Stimulated activated CD8-positive, alpha-beta memory T cell treated with anti-CD3 and anti-CD28 coated beads, Interleukin-4, amount 100 ng/mL, for 4 hours (primary cell): Measurements from ENCODE around the gene SVBP.

Experiments
- DNase-seq, 2 donors: peaks; one replicate each; pipeline ENCODE4 v3.0.0-alpha.2; 2020; ENCODE audit warnings: low read depth in 2 of 2, low spot score in 1 of 2

The SVBP gene

DNA sequence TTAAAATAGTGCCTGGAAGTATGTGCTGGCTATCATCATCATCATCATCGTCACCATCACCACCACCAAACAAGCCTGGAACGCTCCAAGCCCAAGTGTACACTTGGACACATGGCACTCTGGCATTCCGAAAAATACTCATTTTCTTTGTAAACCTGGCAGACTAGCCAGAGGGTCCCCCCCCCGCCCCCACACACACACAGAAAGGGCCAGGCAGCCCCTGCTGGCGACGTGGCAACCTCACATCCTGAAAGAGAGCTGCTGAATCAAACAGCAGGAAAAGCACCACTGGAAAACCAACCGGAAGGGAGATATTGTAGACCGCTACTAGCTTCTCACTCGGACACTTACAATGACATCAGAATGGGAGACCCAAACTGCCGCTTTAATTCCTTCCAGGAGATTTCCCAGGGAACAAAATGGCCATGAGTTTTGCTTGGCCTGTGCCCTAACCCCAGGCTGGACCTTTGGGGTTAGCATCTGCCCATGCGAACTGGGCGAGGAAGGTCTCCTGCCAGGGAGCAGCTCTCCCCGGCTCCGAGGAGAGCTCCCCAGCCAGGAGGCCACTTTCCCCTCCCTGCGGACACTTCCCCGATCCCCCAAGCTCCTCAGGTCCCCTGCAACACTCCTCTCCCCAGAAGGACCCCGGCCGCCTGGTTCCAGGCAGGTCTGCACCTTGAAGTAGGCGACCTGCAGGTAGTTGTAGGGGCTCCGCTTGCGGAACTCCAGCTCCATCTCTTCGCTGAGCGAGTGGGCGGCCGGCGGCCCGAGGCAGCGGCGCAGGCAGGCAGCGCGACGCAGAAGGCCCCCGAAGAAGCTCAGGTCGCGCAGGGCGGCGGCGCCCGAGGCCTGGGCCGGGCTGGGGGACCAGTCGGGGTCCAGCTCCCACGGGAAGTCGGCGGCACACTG is 51.1 kb downstream of the SVBP start:
- DNase-seq = peak in 1 of 2 donors; percentile 20

DNA sequence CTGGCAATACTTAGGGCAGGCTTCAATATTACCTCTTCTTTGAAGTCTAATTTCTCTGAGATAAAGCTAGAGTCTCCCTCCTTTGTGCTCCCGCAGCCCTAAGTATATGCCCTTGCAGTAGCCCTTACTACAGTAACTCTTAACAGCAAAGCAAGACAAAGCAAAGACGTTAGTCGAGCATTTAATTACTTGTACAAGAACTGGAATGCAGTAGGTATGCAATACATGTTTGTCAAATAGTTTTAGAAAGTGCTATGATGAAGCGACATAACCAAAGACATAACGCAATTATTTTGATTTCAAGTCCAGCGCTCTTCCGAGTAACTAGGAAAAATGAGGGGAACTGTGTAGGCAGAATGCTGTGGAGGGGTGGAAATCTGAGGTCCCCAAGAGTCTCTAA is 51.9 kb downstream of the SVBP start:
- no peak for DNase-seq

DNA sequence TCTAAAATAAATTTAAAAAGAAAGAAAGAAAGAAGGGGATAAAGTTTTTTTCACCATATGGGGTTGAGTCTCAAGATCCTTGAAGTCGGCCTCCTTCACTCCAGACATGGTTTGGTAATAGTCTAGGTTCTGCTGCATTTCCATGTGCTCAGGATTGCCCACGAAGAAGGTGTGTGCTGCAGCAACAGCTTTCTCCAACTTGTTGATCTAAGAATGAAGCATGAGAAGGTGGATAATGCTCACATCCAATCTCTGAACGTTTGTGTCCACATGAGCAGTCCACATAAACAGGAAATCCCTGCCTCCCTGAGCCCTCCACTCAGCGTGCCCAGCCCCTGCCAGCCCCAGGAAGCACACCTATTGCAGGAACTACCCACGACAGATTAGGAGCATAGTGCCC is 54.9 kb downstream of the SVBP start:
- no peak for DNase-seq

DNA sequence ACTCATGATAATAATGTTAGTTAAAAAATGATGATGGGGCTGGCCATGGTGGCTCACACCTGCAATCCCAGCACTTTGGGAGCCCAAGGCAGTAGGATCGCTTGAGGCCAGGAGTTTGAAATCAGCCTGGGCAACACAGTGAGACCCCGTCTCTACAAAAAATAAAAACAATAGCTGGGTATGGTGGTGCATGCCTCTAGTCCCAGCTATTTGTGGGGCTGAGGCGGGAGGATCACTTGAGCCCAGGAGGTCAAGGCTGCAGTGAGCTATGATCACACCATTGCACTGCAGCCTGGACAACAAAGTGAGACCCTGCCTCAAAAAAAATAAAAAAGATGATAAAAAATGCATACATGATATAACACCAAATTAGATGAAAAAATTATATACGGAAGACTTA is 55.6 kb downstream of the SVBP start:
- no peak for DNase-seq

DNA sequence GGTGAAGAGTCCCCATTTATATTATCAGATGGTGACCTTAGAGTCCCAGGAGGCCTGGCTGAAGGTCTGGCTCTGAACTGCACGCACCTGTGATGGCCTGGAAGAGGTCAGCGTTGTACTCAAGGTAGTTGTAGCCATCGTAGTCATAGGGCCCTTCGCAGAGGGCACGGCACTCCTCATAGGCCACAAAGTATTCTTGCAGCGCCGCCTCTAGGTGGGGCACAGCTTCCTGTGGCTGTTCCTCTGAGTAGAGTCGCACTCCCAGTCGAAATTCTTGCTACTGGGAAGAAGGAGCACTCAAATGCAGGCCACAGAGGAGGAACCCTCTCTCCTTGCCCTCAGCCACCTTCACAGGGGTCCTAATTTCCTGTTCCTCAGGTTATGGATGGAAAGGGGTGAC is 58.1 kb downstream of the SVBP start:
- no peak for DNase-seq

DNA sequence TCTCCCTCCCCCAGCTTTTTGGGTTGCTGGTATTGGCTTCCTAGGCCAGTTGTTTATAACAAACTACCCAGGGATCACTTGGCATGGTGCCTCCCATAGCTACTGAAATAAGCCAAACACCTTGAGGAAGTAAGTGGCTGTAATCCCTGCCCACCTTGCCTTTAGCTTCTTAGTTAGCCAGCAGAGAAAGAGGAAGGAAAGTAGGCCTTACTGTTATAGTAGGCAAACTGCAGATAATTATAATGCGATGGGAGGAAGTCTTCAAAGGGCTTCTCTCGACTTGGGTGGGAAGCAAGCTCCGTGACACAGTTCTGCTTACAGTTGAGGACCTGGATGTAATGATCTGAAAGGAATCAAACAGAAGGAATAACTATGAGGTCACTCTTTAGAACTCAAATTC is 58.6 kb downstream of the SVBP start:
- DNase-seq = no peak

DNA sequence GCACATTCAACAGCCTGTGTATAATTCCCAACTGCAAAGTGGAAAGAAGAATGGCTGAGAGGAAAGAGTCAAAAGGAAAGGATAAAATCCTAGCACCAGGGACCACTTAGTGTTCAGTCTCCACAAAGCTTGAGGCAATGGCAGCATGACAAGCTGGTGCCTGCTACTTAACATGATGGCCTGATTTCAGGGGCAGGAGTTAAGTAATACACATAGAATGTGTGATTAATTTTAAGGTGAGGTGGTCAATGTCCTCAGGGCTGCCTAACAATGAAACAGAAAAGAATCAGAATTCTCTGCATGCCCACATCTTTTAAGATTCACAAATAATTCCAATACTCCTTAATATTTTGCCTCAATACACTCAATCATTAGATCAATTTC is 59.3 kb downstream of the SVBP start:
- no peak for DNase-seq
